Ascending aorta (tissue), 1 donor: Measurements from ENCODE around the gene NPY4R. TPM values are rescaled to one million over a fixed set of nuclear protein-coding genes. Genes with fewer than 3 reads are reported as not detected.

Experiments used
- total RNA-seq: library from RNA; depleted of rRNA; stranded (reverse); fragments of >200 nt; gene quantifications from one replicate; pipeline ENCODE4 v1.1.0, GENCODE V29; 2016

Gene NPY4R
- total RNA-seq, 1 donor from 2014 or later: not detected

Other genes starting within 250 kb of the NPY4R start
- gene ANTXRL, start 179.0 kb downstream of the NPY4R start, total RNA-seq: not detected
- gene ANXA8L1, start 90.2 kb downstream of the NPY4R start, total RNA-seq: not detected
- gene GPRIN2, start 90.7 kb upstream of the NPY4R start, total RNA-seq: 6.3 TPM
- 50.9 TPM for gene SYT15, start 113.2 kb upstream of the NPY4R start, total RNA-seq